GM18867 (cell line): ENCODE data around the gene CNTN3.

ENCODE experiments used
- ATAC-seq: cut with Tn5 transposase; IDR thresholded peaks from one replicate; pipeline ENCODE4 v1.9.1; 2021; ENCODE audit warnings: mild to moderate bottlenecking, moderate library complexity; ENCODE audit not compliant: unreplicated experiment

CNTN3 gene

DNA sequence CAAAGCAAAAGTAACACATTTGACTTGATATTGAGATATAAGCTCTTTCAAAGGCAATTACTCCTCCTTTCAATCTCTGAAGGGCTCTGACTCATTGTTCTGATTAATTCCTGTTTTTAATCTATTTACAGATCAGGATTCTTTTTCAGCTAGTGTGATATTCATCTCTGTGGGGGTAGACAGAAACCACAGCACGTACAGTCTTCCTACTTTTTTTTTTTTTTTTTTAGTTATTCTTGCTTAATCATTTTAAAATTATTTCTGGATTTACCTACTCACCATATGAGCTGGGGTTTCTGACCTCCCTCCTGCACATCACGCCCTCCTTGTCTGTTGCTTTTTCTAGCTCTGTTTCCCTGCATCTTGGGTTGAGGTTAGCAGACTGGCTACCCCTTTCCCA is 1.4 kb downstream of the CNTN3 start:
- ATAC-seq = no peak

GRCh38 chr3:74611206-74611605 is 3.3 kb downstream of the CNTN3 start:
- no peak for ATAC-seq

GRCh38 chr3:74607803-74608202 is 6.7 kb downstream of the CNTN3 start:
- ATAC-seq = no peak

DNA sequence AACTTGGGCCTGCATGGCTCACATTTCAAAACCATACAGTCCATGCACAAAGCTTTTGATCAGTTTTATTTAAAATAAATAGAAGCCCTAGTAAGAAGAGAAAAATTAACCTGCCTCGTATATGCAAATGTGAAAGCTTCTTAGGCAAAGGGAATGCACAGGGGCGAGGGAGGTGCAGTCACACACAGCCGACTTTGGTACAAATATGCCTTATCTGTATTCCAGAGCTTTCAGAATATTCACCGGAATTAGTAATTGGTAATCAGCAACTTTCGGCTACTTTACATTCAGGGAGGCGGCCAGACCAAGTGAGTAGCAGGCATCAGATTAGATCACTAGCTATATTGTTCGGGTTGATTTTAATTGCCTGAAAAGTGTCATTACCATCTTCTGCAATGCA is 7.5 kb downstream of the CNTN3 start:
- no peak for ATAC-seq

DNA sequence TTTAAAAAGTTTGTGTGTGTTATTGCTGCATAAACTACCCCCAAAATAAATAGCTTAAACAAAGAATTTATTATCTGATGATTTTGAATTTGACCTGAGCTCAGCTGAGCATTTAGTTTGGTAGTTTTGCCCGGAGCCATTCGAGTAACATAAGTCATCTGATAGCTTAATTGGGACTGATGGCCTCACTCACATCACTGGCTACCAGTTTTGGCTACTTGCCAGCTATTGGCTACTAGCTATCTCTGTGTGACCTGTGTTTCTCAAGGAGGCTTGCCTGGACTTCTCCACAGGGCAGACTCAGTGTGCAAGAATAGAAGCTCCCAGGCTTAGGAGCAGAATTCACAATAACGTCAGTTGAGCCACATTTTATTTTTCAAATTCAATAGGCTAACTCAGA is 9.0 kb downstream of the CNTN3 start:
- no peak for ATAC-seq

- no peak for ATAC-seq
Measured at GRCh38 chr3:74603292-74603691, 11.2 kb downstream of the CNTN3 start.

GRCh38 chr3:74602471-74602870 is 12.0 kb downstream of the CNTN3 start:
- no peak for ATAC-seq

DNA sequence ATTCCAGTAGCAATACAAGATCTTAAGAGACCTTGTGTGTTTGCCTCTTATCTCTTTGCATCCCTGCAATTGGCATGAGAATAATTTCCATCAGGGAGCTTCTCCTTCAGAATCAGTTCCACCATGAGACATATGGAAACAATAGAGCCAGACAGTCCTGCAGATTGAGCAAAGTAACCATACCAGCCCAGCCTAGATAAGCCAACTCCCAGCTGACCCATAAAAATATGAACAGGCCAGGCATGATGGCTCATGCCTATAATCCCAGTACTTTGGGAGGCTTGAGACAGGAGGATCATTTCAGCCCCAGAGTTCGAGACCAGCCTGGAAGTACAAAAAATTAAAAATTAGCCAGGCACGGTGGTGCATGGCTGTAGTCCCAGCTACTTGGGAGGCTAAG is 12.7 kb downstream of the CNTN3 start:
- no peak for ATAC-seq

DNA sequence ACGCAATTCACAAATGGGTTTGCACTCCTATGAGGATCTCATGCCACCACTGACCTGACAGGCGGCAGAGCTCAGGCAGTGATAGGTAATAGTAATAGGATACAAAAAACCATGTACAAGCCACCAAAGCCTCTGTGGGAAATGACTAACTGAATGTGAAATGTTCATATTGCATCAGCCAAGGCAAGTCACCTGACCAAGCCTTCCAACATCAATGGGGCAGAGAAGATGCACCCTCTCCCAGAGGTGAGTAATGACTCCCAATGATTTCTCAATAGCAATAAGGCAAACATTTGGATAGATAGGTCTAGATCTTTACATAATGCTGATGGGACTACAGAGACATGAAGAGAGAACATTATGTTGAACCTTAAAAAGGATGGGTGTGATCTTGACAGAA is 14.9 kb downstream of the CNTN3 start:
- no peak for ATAC-seq

GRCh38 chr3:74593152-74593551 is 21.3 kb downstream of the CNTN3 start:
- ATAC-seq = no peak

DNA sequence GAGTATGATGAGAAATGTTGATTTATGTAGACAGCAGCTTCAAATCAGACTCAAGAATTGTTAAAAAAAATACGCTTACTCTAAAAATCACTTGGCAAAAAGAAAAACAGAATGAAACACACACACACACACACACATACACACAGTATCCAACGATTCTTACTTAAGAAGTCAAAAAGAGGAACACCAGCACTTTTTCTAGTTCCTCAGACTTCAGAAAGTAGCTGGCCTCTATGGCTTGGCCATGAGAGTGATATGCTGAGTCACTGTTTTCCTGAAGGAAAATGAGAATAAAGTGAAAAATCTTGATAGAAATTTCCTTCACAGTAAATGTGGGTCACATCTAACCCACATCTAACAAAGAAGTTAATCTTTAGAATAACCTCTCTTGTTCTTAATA is 22.1 kb downstream of the CNTN3 start:
- no peak for ATAC-seq

DNA sequence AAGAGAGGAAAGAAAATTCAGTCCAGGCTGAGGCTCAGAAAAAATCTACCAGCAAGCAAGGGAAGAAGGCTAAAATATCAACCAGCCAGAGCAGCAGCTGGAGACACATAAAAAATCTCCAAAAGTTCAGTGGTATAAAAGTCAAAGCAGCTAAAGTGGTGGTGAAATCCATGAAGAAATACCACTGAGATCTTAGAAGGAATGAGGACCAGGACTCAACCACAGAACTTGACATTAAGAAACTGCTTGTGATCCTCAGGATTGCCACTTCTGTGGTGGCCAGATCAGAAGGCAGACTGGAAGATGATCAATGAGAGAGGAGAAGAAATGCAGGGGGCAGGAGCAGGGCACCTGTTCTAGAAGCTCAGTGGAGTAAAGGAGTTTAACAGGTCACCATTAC is 22.5 kb downstream of the CNTN3 start:
- ATAC-seq = no peak

DNA sequence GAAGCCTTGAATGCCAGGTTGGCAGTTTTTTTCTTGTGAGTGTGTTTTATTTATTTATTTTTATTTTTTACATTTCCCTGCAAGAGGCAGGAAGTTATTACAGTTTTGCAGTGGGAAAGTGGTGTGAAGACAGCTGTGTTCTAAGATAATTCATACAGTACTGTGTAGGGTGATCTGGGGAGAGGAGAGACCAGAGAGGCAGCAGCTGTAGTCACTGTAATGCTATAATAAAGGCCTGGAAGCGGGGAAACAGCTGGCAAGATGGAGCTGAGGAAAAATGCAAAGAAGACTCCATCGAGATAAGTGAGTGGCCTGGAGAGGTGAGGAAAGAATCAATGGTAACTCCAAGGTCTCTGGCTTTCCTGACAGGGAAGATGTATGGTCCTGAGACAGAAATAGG is 23.1 kb downstream of the CNTN3 start:
- ATAC-seq = no peak

DNA sequence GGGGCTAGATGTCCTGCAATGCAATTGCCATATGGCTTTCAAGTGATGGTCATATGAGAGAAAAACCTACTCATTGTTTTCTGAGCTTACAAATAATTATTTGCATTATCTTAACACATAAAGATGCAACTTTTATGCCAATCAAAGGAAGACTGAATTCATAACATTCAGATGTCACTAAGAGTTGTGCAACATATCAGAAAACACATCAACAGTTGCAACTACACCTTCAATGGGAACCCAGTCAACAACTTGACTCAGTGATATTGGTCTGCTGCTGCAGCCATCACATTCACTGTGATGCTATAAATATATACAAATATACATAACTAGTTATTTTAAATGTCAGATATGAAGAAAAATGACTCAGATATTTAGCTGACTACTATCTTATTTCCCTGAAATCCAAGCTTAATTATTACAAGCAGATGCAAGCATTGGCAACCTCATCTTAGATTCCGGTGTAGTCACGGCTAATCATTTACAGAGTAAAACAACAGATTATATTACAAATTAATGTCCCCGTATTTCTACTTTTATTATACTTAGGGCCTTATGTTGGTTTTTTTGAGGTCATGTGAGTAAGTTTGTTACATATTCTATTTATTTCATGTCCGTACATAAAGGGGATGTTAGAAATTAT is 23.7 kb downstream of the CNTN3 start:
- no peak for ATAC-seq

DNA sequence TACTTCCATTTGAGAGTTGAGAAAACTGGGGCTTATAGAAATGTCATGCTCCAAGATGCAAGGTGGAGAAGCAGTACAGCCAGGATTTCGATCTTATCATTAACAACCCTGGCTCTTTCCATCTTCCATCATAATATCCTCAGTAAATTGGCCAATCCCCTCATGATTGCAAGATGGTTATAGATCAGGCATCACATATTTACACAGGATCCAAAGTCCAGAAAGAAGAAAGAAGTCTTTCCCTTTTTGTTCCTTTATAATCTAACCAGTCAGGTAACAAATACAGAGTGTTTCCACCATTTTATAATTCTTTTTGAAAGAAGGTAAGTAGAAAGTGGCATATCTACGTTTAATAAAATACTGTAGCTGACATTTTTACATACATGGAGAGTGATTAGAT is 29.7 kb downstream of the CNTN3 start:
- ATAC-seq = no peak

DNA sequence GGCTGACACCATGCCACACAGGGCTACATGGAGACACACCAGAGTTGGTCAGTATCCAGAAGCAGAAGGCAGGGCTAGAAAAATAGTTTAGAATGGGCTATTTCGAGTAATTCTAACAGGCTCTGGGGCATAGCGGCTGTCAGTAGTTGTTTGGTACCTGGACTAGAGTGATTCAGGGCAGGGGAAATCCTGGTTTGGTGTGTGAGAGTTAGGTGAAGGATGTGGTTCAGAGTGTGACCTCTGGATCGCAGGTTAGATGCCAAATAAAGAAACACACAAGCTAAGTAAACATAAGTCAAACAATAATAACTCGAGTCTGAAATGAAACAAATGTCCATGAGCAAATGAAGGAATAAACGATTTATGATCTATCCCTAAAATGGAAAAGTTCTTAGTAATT is 31.5 kb downstream of the CNTN3 start:
- no peak for ATAC-seq

DNA sequence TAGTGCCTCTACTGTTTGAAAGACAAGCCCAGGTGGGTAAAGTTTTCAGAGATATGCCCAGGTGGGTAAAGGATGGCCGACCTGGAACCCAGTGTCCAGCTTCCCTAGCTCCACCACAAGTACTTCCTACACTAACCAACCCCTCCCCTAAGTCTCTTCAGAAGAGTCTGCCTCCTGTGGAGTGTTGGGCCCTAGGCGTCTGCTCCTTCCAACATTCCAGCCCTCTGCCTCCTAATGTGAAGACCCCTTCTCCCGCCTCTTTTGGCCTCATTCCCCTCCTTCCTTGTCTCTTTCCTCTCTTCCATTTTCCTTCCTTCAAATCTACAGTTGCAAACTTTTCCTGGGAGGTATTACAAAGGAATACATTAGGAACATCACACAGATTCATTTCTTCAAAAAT is 38.6 kb downstream of the CNTN3 start:
- no peak for ATAC-seq

DNA sequence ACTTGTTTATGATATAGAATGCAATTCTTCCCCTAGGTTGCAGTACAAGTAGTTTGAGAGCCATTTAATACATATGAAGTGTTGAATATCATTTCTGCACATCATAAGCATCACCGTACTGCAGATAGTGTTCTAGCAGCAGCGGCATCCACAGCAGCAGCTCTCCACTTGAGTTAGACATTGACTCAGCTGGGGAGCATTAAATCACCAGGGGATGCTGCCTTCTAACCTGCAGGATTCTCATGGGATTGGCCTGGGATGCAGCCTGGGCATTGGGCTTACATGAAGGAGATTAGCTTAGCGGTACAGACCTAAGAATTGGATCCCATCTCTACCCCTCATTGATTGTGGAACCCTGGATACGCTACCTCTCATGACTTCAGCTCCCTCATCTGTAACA is 43.3 kb downstream of the CNTN3 start:
- no peak for ATAC-seq
